ENCODE results near the gene ZNRF3.

DNA sequence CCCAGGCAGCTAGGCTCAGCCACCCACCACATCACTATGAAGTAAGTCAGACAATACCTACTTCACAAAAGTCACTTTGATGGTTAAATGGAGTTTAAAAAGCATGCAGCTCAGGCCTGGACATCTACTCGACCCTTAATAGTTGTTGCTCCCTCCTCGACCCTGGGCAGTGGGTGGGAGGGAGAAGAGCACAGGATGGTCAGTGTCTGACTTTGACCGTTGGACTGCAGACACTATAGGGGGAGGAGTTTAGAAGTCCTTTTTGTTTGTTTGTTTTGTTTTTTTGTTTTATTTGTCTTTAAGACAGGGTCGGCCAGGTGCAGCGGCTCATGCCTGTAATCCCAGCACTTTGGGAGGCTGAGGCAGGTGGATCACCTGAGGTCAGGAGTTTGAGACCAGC lies 44.4 kb upstream of the ZNRF3 start:
- no peak for TF ChIP-seq ZFP3 (CRISPR knock-in tag; IDR thresholded peaks at IDR 0.05)
- TF ChIP-seq TCF4 (CRISPR knock-in tag; IDR thresholded peaks at IDR 0.05; ENCODE audit: borderline replicate concordance), result no peak
- TF ChIP-seq ZNF70 (CRISPR knock-in tag; IDR thresholded peaks at IDR 0.05), result no peak
- TF ChIP-seq, protein P1, sequence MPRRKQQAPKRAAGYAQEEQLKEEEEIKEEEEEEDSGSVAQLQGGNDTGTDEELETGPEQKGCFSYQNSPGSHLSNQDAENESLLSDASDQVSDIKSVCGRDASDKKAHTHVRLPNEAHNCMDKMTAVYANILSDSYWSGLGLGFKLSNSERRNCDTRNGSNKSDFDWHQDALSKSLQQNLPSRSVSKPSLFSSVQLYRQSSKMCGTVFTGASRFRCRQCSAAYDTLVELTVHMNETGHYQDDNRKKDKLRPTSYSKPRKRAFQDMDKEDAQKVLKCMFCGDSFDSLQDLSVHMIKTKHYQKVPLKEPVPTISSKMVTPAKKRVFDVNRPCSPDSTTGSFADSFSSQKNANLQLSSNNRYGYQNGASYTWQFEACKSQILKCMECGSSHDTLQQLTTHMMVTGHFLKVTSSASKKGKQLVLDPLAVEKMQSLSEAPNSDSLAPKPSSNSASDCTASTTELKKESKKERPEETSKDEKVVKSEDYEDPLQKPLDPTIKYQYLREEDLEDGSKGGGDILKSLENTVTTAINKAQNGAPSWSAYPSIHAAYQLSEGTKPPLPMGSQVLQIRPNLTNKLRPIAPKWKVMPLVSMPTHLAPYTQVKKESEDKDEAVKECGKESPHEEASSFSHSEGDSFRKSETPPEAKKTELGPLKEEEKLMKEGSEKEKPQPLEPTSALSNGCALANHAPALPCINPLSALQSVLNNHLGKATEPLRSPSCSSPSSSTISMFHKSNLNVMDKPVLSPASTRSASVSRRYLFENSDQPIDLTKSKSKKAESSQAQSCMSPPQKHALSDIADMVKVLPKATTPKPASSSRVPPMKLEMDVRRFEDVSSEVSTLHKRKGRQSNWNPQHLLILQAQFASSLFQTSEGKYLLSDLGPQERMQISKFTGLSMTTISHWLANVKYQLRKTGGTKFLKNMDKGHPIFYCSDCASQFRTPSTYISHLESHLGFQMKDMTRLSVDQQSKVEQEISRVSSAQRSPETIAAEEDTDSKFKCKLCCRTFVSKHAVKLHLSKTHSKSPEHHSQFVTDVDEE (CRISPR knock-in tag; IDR thresholded peaks at IDR 0.05), result no peak

All from SK-N-SH treated with all-trans-retinoic acid at 6 μM for 48 hours (cell line).